Measurements from ENCODE around the gene YIPF1. TPM values are rescaled to one million over a fixed set of nuclear protein-coding genes. Genes with fewer than 3 reads are reported as not detected.

The YIPF1 gene
- total RNA-seq, 2 donors from 2014 or later, result 14.1 to 17.5 TPM

DNA sequence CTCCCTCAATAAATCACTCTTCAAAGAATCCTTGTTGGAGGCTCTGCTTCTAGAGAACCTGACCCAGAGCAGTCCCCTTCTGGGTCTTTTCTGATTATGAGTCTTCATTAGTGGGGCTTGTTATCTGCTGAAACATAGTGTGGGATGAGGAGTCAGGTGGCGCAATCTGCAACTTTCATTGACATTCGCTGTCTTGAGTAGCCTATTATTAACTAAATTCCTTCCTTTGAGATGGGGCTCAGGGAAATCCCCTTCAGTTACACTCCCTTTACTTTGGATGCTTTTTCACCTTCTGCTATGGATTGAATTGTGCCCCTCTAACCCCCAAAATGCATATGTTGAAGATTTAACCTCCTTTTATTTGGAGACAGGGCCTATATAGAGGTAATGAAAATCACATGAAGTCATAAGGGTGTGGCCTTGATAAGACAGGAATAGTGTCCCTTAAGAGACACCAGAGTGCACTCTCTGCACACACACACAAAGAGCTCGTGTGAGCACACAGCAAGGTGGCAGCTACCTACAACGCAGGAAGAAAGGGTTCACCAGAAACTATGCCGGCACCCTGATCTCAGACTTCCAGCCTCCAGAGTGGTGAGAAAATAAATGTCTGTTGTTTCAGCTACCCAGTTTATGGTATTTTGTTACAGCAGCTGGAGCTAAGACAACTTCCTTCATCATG lies 23.9 kb upstream of the YIPF1 start:
- H3K4me1 ChIP-seq, result no peaks in the 10 kb centered on the region
- no peaks in the 10 kb centered on the region for H3K9me3 ChIP-seq
- no peak overlapping the region for H3K27ac ChIP-seq
- TF ChIP-seq, protein P1, sequence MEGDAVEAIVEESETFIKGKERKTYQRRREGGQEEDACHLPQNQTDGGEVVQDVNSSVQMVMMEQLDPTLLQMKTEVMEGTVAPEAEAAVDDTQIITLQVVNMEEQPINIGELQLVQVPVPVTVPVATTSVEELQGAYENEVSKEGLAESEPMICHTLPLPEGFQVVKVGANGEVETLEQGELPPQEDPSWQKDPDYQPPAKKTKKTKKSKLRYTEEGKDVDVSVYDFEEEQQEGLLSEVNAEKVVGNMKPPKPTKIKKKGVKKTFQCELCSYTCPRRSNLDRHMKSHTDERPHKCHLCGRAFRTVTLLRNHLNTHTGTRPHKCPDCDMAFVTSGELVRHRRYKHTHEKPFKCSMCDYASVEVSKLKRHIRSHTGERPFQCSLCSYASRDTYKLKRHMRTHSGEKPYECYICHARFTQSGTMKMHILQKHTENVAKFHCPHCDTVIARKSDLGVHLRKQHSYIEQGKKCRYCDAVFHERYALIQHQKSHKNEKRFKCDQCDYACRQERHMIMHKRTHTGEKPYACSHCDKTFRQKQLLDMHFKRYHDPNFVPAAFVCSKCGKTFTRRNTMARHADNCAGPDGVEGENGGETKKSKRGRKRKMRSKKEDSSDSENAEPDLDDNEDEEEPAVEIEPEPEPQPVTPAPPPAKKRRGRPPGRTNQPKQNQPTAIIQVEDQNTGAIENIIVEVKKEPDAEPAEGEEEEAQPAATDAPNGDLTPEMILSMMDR (IDR thresholded peaks at IDR 0.05), result no peak
- DNase-seq (ENCODE audit: low spot score), result no peak
- no peaks in the 10 kb centered on the region for H3K36me3 ChIP-seq
- H3K27me3 ChIP-seq, result no peaks in the 10 kb centered on the region
- no peak overlapping the region for H3K4me3 ChIP-seq

DNA sequence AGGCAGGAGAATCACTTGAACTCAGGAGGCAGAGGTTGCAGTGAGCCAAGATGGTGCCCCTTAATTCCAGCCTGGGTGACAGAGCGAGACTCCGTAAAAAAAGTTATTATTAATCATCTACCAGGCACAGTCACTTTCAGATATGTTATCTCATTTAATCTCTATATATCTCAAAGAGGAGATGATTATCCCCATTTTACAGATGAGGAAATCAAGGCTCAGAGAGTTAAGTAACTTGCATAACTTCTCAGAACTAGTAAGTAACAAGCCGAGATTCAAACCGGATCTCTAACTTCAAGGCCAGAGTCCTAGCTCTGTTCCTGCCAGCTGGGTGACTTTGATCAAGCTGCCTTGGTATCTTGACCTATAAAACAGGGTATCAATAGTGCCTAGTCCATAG lies 21.8 kb upstream of the YIPF1 start:
- no peak overlapping the region for H3K27ac ChIP-seq
- H3K36me3 ChIP-seq, result no peaks in the 10 kb centered on the region
- no peak for DNase-seq (ENCODE audit: low spot score)
- H3K27me3 ChIP-seq, result no peaks in the 10 kb centered on the region
- H3K9me3 ChIP-seq, result no peaks in the 10 kb centered on the region
- TF ChIP-seq, protein P1 (IDR thresholded peaks at IDR 0.05), result no peak
- no peaks in the 10 kb centered on the region for H3K4me1 ChIP-seq
- H3K4me3 ChIP-seq, result no peak overlapping the region

DNA sequence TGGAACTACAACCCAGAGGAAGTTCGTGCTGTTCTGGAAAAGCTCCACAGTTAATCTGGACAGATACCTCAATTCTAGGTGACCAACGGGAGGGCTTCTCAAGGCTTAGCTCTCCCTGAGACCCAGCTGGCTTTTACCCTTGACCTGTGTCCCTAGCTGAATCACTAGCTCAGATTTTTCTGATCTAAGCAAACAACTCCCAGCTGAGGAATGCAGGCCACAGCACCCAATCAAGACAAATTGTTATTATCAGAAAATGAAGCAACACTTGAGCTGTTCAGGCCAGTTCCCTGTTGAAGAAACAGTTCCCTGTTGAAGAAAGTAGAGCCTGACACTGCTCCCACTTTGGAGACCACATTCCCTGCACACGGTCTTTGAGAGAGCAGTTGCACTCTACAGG lies 20.3 kb upstream of the YIPF1 start:
- H3K4me1 ChIP-seq, result no peaks in the 10 kb centered on the region
- H3K27ac ChIP-seq, result no peak overlapping the region
- H3K9me3 ChIP-seq, result no peaks in the 10 kb centered on the region
- H3K36me3 ChIP-seq, result no peaks in the 10 kb centered on the region
- TF ChIP-seq, protein P1 (IDR thresholded peaks at IDR 0.05), result no peak
- H3K4me3 ChIP-seq, result no peak overlapping the region
- DNase-seq (ENCODE audit: low spot score), result no peak
- no peaks in the 10 kb centered on the region for H3K27me3 ChIP-seq

DNA sequence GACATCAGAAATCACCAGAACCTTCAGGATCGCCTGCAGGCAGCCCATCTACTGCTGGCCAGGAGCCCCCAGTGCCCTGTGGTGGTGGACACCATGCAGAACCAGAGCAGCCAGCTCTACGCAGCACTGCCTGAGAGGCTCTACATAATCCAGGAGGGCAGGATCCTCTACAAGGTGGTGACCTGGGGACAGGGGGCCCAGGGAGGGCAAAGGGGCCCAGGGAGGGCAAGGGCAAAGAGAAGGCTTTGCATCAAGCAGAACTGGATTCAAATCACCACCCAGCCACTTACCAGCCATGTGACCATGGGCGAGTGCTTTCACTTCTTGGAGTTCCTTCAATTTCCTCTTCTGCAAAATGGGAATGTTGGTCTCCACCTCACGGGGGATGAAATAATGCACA lies 16.5 kb upstream of the YIPF1 start:
- no peak for DNase-seq (ENCODE audit: low spot score)
- Histone ChIP-seq H3K27ac (no peak overlapping the region), H3K4me1 (no peaks in the 10 kb centered on the region), H3K4me3 (no peak overlapping the region), H3K9me3 (no peaks in the 10 kb centered on the region), H3K36me3 (no peaks in the 10 kb centered on the region), H3K27me3 (no peaks in the 10 kb centered on the region)
- TF ChIP-seq, protein P1 (IDR thresholded peaks at IDR 0.05), result no peak

DNA sequence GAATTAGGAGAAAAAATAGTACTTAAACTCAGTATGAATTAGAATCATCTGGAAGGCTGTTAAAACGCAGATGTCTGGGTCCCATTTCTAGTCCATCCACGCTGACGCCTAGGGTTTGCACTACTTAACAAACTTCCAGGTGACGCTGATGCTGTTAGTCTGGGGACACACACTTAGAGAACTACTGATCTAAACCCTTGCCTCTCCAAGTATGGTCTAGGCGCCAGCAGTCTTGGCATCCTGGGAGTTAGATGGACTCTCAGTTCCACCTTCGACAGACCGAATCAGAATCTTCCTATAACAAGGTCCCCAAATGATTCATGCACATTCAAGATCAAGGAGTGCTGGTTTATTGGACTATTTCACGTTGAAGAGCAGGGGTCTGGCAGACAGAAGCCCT lies 15.9 kb upstream of the YIPF1 start:
- no peaks in the 10 kb centered on the region for H3K27me3 ChIP-seq
- TF ChIP-seq, protein P1 (IDR thresholded peaks at IDR 0.05), result no peak
- H3K27ac ChIP-seq, result no peak overlapping the region
- no peak overlapping the region for H3K4me3 ChIP-seq
- no peak for DNase-seq (ENCODE audit: low spot score)
- no peaks in the 10 kb centered on the region for H3K4me1 ChIP-seq
- no peaks in the 10 kb centered on the region for H3K36me3 ChIP-seq
- H3K9me3 ChIP-seq, result no peaks in the 10 kb centered on the region

Data from right atrium auricular region (tissue), 2 donors.